WTC11 (cell line): ENCODE results near the gene BRSK2. TPM values are rescaled to one million over a fixed set of nuclear protein-coding genes. Genes with fewer than 3 reads are reported as not detected.

Experiments
- ATAC-seq: fragments of 200-7000 bp; cut with Tn5 transposase; 2 replicates; pipeline ENCODE4 v1.10.0; 2021; ENCODE audit warnings: mild to moderate bottlenecking, moderate library complexity
- CTCF ChIA-PET: fragments of 300-600 bp; sonication (Branson Sonifier 250); formaldehyde crosslinking; loops from one replicate; lab custom pipeline; 2021; ENCODE audit warnings: antibody characterized with exemption; lab: Charles Lee
- POLR2A ChIA-PET: fragments of 350-600 bp; sonication (Branson Sonifier 250); formaldehyde crosslinking; loops from one replicate; lab custom pipeline; 2021; ENCODE audit warnings: antibody characterized with exemption; lab: Charles Lee
- DNase-seq: peaks from one replicate; pipeline ENCODE4 v3.0.0; 2021; ENCODE audit warnings: low spot score
- H3K27ac Mint-ChIP-seq: 2 replicates; pipeline ENCODE4 v1.8.0; 2021; ENCODE audit warnings: mixed read lengths
- H3K27me3 Mint-ChIP-seq: 2 replicates; pipeline ENCODE4 v1.8.0; 2021; ENCODE audit warnings: low read depth, mild to moderate bottlenecking, moderate library complexity, mixed read lengths
- H3K36me3 Mint-ChIP-seq: 2 replicates; pipeline ENCODE4 v1.8.0; 2021; ENCODE audit warnings: mixed read lengths
- H3K4me1 Mint-ChIP-seq: 2 replicates; pipeline ENCODE4 v1.8.0; 2022; ENCODE audit warnings: mixed read lengths
- H3K4me3 Mint-ChIP-seq: 2 replicates; pipeline ENCODE4 v1.8.0; 2021; ENCODE audit warnings: mild to moderate bottlenecking, moderate library complexity, mixed read lengths
- H3K9me3 Mint-ChIP-seq: 2 replicates; pipeline ENCODE4 v1.8.0; 2021; ENCODE audit warnings: mixed read lengths
- AR ChIP-seq: fragments of 250-450 bp; sonication (Bioruptor Pico); IDR thresholded peaks from 2 replicates; pipeline ENCODE4 v1.9.0; 2021; ENCODE audit warnings: mild to moderate bottlenecking
- E2F5 ChIP-seq: sonication (generic); formaldehyde crosslinking; IDR thresholded peaks from 2 replicates; pipeline ENCODE4 v1.8.1; 2022; ENCODE audit warnings: mild to moderate bottlenecking, moderate library complexity, missing genetic modification reagents
- EMX1 ChIP-seq: fragments of 250-450 bp; sonication (Bioruptor Pico); IDR thresholded peaks from 2 replicates; pipeline ENCODE4 v1.8.0; 2021; ENCODE audit warnings: mild to moderate bottlenecking
- FOXJ3 ChIP-seq: sonication (generic); formaldehyde crosslinking; IDR thresholded peaks from 2 replicates; pipeline ENCODE4 v1.9.0; 2021; ENCODE audit warnings: missing genetic modification reagents, mild to moderate bottlenecking, borderline replicate concordance
- GABPB1 ChIP-seq: sonication (generic); formaldehyde crosslinking; IDR thresholded peaks from 2 replicates; pipeline ENCODE4 v1.8.1; 2023; ENCODE audit warnings: mild to moderate bottlenecking, missing genetic modification reagents
- HMGA2 ChIP-seq: fragments of 250-450 bp; sonication (Bioruptor Pico); IDR thresholded peaks from 2 replicates; pipeline ENCODE4 v1.4.0; 2021; ENCODE audit warnings: mild to moderate bottlenecking, moderate library complexity
- IRF2 ChIP-seq: sonication (generic); formaldehyde crosslinking; IDR thresholded peaks from 2 replicates; pipeline ENCODE4 v1.8.0; 2022; ENCODE audit warnings: low read depth, missing genetic modification reagents, borderline replicate concordance
- JUN ChIP-seq: sonication (generic); formaldehyde crosslinking; IDR thresholded peaks from 2 replicates; pipeline ENCODE4 v1.8.0; 2023; ENCODE audit warnings: mild to moderate bottlenecking, missing genetic modification reagents
- OVOL2 ChIP-seq: fragments of 250-450 bp; sonication (Bioruptor Pico); IDR thresholded peaks from 2 replicates; pipeline ENCODE4 v1.9.0; 2021; ENCODE audit warnings: mild to moderate bottlenecking, borderline replicate concordance
- PREB ChIP-seq: sonication (generic); formaldehyde crosslinking; IDR thresholded peaks from 2 replicates; pipeline ENCODE4 v1.8.1; 2022; ENCODE audit warnings: mild to moderate bottlenecking, missing genetic modification reagents, moderate library complexity, borderline replicate concordance
- RELA ChIP-seq: sonication (generic); formaldehyde crosslinking; IDR thresholded peaks from 2 replicates; pipeline ENCODE4 v1.8.1; 2022; ENCODE audit warnings: missing genetic modification reagents, mild to moderate bottlenecking, borderline replicate concordance
- SMAD3 ChIP-seq: sonication (generic); formaldehyde crosslinking; IDR thresholded peaks from 2 replicates; pipeline ENCODE4 v1.8.0; 2022; ENCODE audit warnings: missing genetic modification reagents, mild to moderate bottlenecking, borderline replicate concordance
- SP1 ChIP-seq: sonication (generic); formaldehyde crosslinking; conservative IDR thresholded peaks from 2 replicates; pipeline ENCODE4 v1.8.1; 2022; ENCODE audit warnings: missing genetic modification reagents
- ZBTB21 ChIP-seq: sonication (generic); formaldehyde crosslinking; IDR thresholded peaks from 2 replicates; pipeline ENCODE4 v1.8.1; 2023; ENCODE audit warnings: mild to moderate bottlenecking, missing genetic modification reagents, borderline replicate concordance
- ZMAT4 ChIP-seq: fragments of 250-450 bp; sonication (Bioruptor Pico); IDR thresholded peaks from 2 replicates; pipeline ENCODE4 v1.9.0; 2021; ENCODE audit warnings: mild to moderate bottlenecking
- ZNF138 ChIP-seq: sonication (generic); formaldehyde crosslinking; conservative IDR thresholded peaks from 2 replicates; pipeline ENCODE4 v1.8.1; 2022; ENCODE audit warnings: mild to moderate bottlenecking, moderate library complexity, missing genetic modification reagents
- ZNF232 ChIP-seq: sonication (generic); formaldehyde crosslinking; IDR thresholded peaks from 2 replicates; pipeline ENCODE4 v1.8.0; 2022; ENCODE audit warnings: mild to moderate bottlenecking, missing genetic modification reagents
- ZNF317 ChIP-seq: sonication (generic); formaldehyde crosslinking; IDR thresholded peaks from 2 replicates; pipeline ENCODE4 v1.8.1; 2023; ENCODE audit warnings: low read depth, mild to moderate bottlenecking, moderate library complexity, missing genetic modification reagents, borderline replicate concordance
- ZNF416 ChIP-seq: fragments of 250-450 bp; sonication (Bioruptor Pico); IDR thresholded peaks from 2 replicates; pipeline ENCODE4 v1.9.0; 2021; ENCODE audit warnings: mild to moderate bottlenecking, inconsistent platforms
- total RNA-seq: library from RNA; stranded (reverse); gene quantifications from 3 replicates; pipeline ENCODE4 v1.2.3, GENCODE V29; 2021
- TF ChIP-seq, protein P1 (sequence below): fragments of 250-450 bp; sonication (Bioruptor Pico); IDR thresholded peaks from 2 replicates; pipeline ENCODE4 v1.8.0; 2021; ENCODE audit warnings: mild to moderate bottlenecking
- TF ChIP-seq, protein P2 (sequence below): fragments of 250-450 bp; sonication (Bioruptor Pico); IDR thresholded peaks from 2 replicates; pipeline ENCODE4 v1.9.0; 2021; ENCODE audit warnings: moderate library complexity, mild to moderate bottlenecking, inconsistent platforms, borderline replicate concordance
- TF ChIP-seq, protein P3 (sequence below): sonication (generic); formaldehyde crosslinking; IDR thresholded peaks from 2 replicates; pipeline ENCODE4 v1.8.0; 2022; ENCODE audit warnings: mild to moderate bottlenecking, missing genetic modification reagents
- TF ChIP-seq, protein P4 (sequence below): sonication (generic); formaldehyde crosslinking; conservative IDR thresholded peaks from 2 replicates; pipeline ENCODE4 v1.8.1; 2023; ENCODE audit warnings: mild to moderate bottlenecking, low read depth, missing genetic modification reagents, moderate library complexity
- TF ChIP-seq, protein P5 (sequence below): sonication (generic); formaldehyde crosslinking; IDR thresholded peaks from 2 replicates; pipeline ENCODE4 v1.8.1; 2022; ENCODE audit warnings: low read depth, mild to moderate bottlenecking, moderate library complexity, missing genetic modification reagents, borderline replicate concordance

BRSK2 gene
- total RNA-seq, 1 experiment from 2014 or later: 34.5 TPM

GRCh38 chr11:1419811-1420210 lies 30.1 kb downstream of the BRSK2 start (continued):
- TF ChIP-seq, protein P1, sequence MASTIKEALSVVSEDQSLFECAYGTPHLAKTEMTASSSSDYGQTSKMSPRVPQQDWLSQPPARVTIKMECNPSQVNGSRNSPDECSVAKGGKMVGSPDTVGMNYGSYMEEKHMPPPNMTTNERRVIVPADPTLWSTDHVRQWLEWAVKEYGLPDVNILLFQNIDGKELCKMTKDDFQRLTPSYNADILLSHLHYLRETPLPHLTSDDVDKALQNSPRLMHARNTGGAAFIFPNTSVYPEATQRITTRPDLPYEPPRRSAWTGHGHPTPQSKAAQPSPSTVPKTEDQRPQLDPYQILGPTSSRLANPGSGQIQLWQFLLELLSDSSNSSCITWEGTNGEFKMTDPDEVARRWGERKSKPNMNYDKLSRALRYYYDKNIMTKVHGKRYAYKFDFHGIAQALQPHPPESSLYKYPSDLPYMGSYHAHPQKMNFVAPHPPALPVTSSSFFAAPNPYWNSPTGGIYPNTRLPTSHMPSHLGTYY: no peak
- TF ChIP-seq ZNF232 (CRISPR knock-in tag) (no peak), ZNF138 (no peak), ZNF416 (CRISPR knock-in tag) (no peak)
- TF ChIP-seq, protein P2, sequence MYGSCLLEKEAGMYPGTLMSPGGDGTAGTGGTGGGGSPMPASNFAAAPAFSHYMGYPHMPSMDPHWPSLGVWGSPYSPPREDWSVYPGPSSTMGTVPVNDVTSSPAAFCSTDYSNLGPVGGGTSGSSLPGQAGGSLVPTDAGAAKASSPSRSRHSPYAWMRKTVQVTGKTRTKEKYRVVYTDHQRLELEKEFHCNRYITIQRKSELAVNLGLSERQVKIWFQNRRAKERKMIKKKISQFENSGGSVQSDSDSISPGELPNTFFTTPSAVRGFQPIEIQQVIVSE (CRISPR knock-in tag): no peak

DNA sequence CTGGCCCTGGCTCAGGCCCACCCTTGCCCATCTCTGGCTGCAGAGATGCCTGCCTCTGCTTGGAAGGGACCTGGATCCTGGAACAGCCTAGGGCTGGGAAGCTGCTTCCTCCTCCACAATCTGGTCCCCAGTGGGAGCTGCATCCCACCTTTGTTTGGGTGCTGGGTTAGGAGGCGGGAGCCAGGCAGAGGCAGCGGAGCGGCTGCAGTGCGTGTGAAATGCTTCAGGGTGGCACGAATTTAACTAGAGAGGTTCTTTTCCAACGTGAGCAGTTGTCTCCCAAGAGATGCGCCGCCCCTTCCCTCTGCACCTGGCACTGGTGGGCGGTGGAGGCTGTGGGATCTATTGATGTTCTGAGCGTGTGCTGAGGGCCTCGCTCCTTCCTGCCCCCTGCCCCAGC lies 31.6 kb downstream of the BRSK2 start:
- no peak for DNase-seq
- Mint-ChIP-seq H3K27me3 (peaks cover 13% of the 10 kb centered on the region), H3K36me3 (peaks cover 30% of the 10 kb centered on the region), H3K9me3 (peaks cover 18% of the 10 kb centered on the region), H3K4me1 (no peaks in the 10 kb centered on the region)
- POLR2A ChIA-PET: no interaction called here
- ATAC-seq: no peak
- TF ChIP-seq AR (no peak), E2F5 (no peak), GABPB1 (no peak), IRF2 (CRISPR knock-in tag) (no peak), SP1 (no peak), PREB (CRISPR knock-in tag) (no peak), SMAD3 (CRISPR knock-in tag) (no peak), OVOL2 (CRISPR knock-in tag) (no peak), JUN (CRISPR knock-in tag) (no peak), EMX1 (CRISPR knock-in tag) (no peak), FOXJ3 (CRISPR knock-in tag) (no peak), HMGA2 (CRISPR knock-in tag) (no peak), ZNF317 (CRISPR knock-in tag) (no peak), ZBTB21 (CRISPR knock-in tag) (no peak), ZMAT4 (CRISPR knock-in tag) (no peak), RELA (CRISPR knock-in tag) (no peak)
- TF ChIP-seq, protein P3, sequence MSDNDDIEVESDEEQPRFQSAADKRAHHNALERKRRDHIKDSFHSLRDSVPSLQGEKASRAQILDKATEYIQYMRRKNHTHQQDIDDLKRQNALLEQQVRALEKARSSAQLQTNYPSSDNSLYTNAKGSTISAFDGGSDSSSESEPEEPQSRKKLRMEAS (CRISPR knock-in tag): no peak
- TF ChIP-seq, protein P4, sequence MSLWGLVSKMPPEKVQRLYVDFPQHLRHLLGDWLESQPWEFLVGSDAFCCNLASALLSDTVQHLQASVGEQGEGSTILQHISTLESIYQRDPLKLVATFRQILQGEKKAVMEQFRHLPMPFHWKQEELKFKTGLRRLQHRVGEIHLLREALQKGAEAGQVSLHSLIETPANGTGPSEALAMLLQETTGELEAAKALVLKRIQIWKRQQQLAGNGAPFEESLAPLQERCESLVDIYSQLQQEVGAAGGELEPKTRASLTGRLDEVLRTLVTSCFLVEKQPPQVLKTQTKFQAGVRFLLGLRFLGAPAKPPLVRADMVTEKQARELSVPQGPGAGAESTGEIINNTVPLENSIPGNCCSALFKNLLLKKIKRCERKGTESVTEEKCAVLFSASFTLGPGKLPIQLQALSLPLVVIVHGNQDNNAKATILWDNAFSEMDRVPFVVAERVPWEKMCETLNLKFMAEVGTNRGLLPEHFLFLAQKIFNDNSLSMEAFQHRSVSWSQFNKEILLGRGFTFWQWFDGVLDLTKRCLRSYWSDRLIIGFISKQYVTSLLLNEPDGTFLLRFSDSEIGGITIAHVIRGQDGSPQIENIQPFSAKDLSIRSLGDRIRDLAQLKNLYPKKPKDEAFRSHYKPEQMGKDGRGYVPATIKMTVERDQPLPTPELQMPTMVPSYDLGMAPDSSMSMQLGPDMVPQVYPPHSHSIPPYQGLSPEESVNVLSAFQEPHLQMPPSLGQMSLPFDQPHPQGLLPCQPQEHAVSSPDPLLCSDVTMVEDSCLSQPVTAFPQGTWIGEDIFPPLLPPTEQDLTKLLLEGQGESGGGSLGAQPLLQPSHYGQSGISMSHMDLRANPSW (CRISPR knock-in tag): no peak
- TF ChIP-seq, protein P5, sequence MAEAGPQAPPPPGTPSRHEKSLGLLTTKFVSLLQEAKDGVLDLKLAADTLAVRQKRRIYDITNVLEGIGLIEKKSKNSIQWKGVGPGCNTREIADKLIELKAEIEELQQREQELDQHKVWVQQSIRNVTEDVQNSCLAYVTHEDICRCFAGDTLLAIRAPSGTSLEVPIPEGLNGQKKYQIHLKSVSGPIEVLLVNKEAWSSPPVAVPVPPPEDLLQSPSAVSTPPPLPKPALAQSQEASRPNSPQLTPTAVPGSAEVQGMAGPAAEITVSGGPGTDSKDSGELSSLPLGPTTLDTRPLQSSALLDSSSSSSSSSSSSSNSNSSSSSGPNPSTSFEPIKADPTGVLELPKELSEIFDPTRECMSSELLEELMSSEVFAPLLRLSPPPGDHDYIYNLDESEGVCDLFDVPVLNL (CRISPR knock-in tag): no peak
- TF ChIP-seq, protein P2 (CRISPR knock-in tag): no peak
- TF ChIP-seq, all 79 proteins: peak for 0
- H3K27ac Mint-ChIP-seq: no peak overlapping the region
- H3K4me3 Mint-ChIP-seq: no peak overlapping the region
- CTCF ChIA-PET: no interaction called here
